OCI-LY1 (cell line): ENCODE measurements around the gene PDIA2.

Source experiments
- H2AFZ ChIP-seq: fragments of 200-600 bp; sonication (generic), shearing (Covaris generic); 2 replicates; pipeline ENCODE4 v1.6.0; 2014; ENCODE audit warnings: antibody characterized with exemption, mild to moderate bottlenecking, low read length
- H3F3A ChIP-seq: fragments of 200-600 bp; sonication (generic), shearing (Covaris generic); 2 replicates; pipeline ENCODE4 v1.6.0; 2014; ENCODE audit warnings: mild to moderate bottlenecking, antibody characterized with exemption, low read length, moderate library complexity; ENCODE audit not compliant: insufficient read depth
- H3K27ac ChIP-seq: fragments of 200-600 bp; sonication (generic); 2 replicates; pipeline ENCODE4 v1.5.1; 2014; ENCODE audit warnings: low read length, mixed run types, mild to moderate bottlenecking, low read depth; ENCODE audit not compliant: poor library complexity, severe bottlenecking
- H3K27me3 ChIP-seq: fragments of 200-600 bp; sonication (generic); 2 replicates; pipeline ENCODE4 v1.6.0; 2014; ENCODE audit warnings: antibody characterized with exemption, mild to moderate bottlenecking, low read length, moderate library complexity; ENCODE audit not compliant: insufficient read depth
- H3K36me3 ChIP-seq: fragments of 200-600 bp; sonication (generic); 2 replicates; pipeline ENCODE4 v1.6.1; 2014; ENCODE audit warnings: mild to moderate bottlenecking, antibody characterized with exemption, low read length, moderate library complexity, mixed read lengths; ENCODE audit not compliant: insufficient read depth
- H3K4me1 ChIP-seq: fragments of 200-600 bp; sonication (generic); 2 replicates; pipeline ENCODE4 v1.5.1; 2014; ENCODE audit warnings: mild to moderate bottlenecking, low read length, moderate library complexity; ENCODE audit not compliant: insufficient read depth, severe bottlenecking
- H3K4me2 ChIP-seq: fragments of 200-600 bp; sonication (generic), shearing (Covaris generic); 2 replicates; pipeline ENCODE4 v1.6.1; 2014; ENCODE audit warnings: low read length
- H3K4me3 ChIP-seq: fragments of 200-600 bp; sonication (generic); 2 replicates; pipeline ENCODE4 v1.5.1; 2014; ENCODE audit warnings: low read length, low read depth, mild to moderate bottlenecking, mixed read lengths; ENCODE audit not compliant: poor library complexity, severe bottlenecking
- H3K79me2 ChIP-seq: fragments of 200-600 bp; shearing (Covaris generic); 2 replicates; pipeline ENCODE4 v1.6.1; 2016; ENCODE audit warnings: mixed run types, low read length, mixed read lengths; ENCODE audit not compliant: insufficient read depth
- H3K9ac ChIP-seq: fragments of 200-600 bp; sonication (generic), shearing (Covaris generic); 2 replicates; pipeline ENCODE4 v1.6.1; 2014; ENCODE audit warnings: mild to moderate bottlenecking, low read length, mixed read lengths
- H3K9me2 ChIP-seq: fragments of 200-600 bp; sonication (generic), shearing (Covaris generic); 2 replicates; pipeline ENCODE4 v1.6.1; 2014; ENCODE audit warnings: low read depth, mild to moderate bottlenecking, low read length, mixed read lengths
- H3K9me3 ChIP-seq: fragments of 200-600 bp; shearing (Covaris generic); 2 replicates; pipeline ENCODE4 v1.6.1; 2014; ENCODE audit warnings: low read length, mixed read lengths
- H4K20me1 ChIP-seq: fragments of 200-600 bp; sonication (generic), shearing (Covaris generic); 2 replicates; pipeline ENCODE4 v1.6.0; 2016; ENCODE audit warnings: mild to moderate bottlenecking, low read length; ENCODE audit not compliant: insufficient read depth
- EZH2 ChIP-seq: fragments of 200-600 bp; sonication (generic), shearing (Covaris generic); IDR thresholded peaks from 2 replicates; pipeline ENCODE4 v1.8.0; 2017; ENCODE audit warnings: borderline replicate concordance, mixed run types, mild to moderate bottlenecking, antibody characterized with exemption, low read length, moderate library complexity, mixed read lengths
- TF ChIP-seq, protein P1 (sequence below): fragments of 200-600 bp; sonication (generic), shearing (Covaris generic); IDR thresholded peaks from 2 replicates; pipeline ENCODE4 v1.5.1; 2017; ENCODE audit warnings: mild to moderate bottlenecking, antibody characterized with exemption, low read length, moderate library complexity, mixed read lengths

PDIA2 gene

DNA sequence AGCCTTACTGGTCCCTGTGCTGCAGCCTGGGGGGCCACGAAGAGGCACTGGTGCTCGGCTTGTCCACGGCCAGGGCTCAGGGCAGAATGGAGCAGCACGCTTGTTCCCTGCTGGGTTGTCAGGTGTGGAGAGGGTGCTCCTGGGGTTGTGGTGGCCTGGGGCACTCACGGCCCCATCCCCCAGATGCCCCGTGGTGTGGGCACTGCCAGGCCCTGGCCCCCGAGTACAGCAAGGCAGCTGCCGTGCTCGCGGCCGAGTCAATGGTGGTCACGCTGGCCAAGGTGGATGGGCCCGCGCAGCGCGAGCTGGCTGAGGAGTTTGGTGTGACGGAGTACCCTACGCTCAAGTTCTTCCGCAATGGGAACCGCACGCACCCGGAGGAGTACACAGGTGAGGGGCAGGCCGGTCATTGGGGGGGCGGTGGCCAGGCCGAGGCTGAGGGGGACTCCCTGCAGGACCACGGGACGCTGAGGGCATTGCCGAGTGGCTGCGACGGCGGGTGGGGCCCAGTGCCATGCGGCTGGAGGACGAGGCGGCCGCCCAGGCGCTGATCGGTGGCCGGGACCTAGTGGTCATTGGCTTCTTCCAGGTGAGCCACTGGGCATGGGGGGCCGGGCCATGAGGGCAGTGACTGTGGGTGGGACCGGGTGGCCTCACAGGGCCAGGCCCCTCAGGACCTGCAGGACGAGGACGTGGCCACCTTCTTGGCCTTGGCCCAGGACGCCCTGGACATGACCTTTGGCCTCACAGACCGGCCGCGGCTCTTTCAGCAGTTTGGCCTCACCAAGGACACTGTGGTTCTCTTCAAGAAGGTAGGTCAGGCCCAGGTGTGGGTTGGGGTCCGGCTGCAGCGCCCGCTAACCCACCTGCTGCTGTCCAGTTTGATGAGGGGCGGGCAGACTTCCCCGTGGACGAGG lies 1.5 kb downstream of the PDIA2 start:
- H3K36me3 ChIP-seq = peaks cover 4% of the 10 kb centered on the region; the same call in 1 of the 2 replicates
- no peaks in the 10 kb centered on the region for H3K27me3 ChIP-seq
- no peak overlapping the region for H3K4me2 ChIP-seq
- H3F3A ChIP-seq = no peaks in the 10 kb centered on the region
- H3K79me2 ChIP-seq = no peaks in the 10 kb centered on the region
- no peaks in the 10 kb centered on the region for H3K9me3 ChIP-seq
- no peak overlapping the region for H3K27ac ChIP-seq
- no peak overlapping the region for H3K4me3 ChIP-seq
- no peak overlapping the region for H2AFZ ChIP-seq
- H4K20me1 ChIP-seq = no peaks in the 10 kb centered on the region
- no peak for TF ChIP-seq EZH2
- H3K4me1 ChIP-seq = peaks cover 8% of the 10 kb centered on the region
- no peak overlapping the region for H3K9ac ChIP-seq
- H3K9me2 ChIP-seq = no peaks in the 10 kb centered on the region

DNA sequence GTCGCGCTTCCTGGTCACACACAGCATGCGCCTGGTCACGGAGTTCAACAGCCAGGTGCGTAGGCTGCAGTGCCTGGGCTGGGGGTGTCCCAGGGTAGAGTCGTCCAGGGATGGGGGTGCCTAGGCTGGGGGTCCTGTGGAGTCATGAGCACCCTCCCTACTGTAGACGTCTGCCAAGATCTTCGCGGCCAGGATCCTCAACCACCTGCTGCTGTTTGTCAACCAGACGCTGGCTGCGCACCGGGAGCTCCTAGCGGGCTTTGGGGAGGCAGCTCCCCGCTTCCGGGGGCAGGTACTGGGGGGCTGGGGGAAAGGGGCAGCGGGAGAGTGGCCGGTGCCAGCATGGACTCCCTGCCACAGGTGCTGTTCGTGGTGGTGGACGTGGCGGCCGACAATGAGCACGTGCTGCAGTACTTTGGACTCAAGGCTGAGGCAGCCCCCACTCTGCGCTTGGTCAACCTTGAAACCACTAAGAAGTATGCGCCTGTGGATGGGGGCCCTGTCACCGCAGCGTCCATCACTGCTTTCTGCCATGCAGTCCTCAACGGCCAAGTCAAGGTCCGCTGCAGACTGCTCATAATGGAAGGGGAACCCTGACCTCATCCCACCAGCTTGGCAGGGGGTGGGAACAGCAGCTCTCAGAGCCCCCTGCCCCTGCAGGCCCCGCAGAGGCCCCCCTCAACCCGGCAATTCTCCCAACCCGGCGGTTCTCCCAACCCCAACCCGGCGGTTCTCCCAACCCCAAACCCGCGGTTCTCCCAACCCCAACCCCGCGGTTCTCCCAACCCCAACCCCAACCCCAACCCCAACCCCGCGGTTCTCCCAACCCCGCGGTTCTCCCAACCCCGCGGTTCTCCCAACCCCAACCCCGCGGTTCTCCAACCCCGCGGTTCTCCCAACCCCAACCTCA lies 2.4 kb downstream of the PDIA2 start:
- Histone ChIP-seq H3K4me2 (no peak overlapping the region), H3K9me2 (no peaks in the 10 kb centered on the region), H3F3A (no peaks in the 10 kb centered on the region), H4K20me1 (no peaks in the 10 kb centered on the region), H3K79me2 (no peaks in the 10 kb centered on the region), H3K9ac (no peak overlapping the region), H3K4me1 (peaks cover 8% of the 10 kb centered on the region), H3K4me3 (no peak overlapping the region), H2AFZ (no peak overlapping the region), H3K36me3 (peaks cover 4% of the 10 kb centered on the region; the same call in 1 of the 2 replicates), H3K27me3 (no peaks in the 10 kb centered on the region), H3K27ac (no peak overlapping the region), H3K9me3 (no peaks in the 10 kb centered on the region)
- TF ChIP-seq EZH2 = no peak
- TF ChIP-seq, protein P1, sequence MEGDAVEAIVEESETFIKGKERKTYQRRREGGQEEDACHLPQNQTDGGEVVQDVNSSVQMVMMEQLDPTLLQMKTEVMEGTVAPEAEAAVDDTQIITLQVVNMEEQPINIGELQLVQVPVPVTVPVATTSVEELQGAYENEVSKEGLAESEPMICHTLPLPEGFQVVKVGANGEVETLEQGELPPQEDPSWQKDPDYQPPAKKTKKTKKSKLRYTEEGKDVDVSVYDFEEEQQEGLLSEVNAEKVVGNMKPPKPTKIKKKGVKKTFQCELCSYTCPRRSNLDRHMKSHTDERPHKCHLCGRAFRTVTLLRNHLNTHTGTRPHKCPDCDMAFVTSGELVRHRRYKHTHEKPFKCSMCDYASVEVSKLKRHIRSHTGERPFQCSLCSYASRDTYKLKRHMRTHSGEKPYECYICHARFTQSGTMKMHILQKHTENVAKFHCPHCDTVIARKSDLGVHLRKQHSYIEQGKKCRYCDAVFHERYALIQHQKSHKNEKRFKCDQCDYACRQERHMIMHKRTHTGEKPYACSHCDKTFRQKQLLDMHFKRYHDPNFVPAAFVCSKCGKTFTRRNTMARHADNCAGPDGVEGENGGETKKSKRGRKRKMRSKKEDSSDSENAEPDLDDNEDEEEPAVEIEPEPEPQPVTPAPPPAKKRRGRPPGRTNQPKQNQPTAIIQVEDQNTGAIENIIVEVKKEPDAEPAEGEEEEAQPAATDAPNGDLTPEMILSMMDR = no peak

DNA sequence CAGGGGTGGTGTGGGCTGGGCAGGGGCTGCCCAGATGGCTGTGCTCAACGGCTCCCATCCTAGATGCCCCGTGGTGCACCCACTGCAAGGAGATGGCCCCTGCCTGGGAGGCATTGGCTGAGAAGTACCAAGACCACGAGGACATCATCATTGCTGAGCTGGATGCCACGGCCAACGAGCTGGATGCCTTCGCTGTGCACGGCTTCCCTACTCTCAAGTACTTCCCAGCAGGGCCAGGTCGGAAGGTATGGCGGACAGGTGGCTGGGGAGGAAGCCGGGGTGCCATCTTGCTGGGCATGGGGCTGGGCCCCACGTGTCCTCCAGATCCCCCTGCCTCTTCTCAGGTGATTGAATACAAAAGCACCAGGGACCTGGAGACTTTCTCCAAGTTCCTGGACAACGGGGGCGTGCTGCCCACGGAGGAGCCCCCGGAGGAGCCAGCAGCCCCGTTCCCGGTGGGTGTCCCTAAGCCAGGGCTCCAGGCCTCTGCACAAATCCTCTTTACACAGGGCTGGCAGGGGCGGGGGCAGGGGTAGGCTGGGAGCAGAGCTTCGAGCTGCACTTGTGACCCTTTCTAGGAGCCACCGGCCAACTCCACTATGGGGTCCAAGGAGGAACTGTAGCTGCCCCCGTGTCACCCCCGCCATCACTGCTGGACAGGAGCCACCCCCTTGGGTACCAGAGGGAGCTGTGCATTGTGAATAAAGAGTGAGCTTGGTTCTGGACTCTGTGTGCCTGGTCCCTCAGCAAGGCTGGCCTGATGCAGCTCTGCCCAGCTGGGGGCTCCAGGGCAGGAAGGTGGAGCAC lies 3.7 kb downstream of the PDIA2 start:
- TF ChIP-seq, protein P1 = no peak
- no peak for TF ChIP-seq EZH2
- no peaks in the 10 kb centered on the region for H3K27me3 ChIP-seq

More for the DNA sequence above, 3.7 kb downstream of the PDIA2 start:
- Histone ChIP-seq H3K9me3 (no peaks in the 10 kb centered on the region), H3K4me2 (no peak overlapping the region), H4K20me1 (no peaks in the 10 kb centered on the region), H3K36me3 (peaks cover 4% of the 10 kb centered on the region; the same call in 1 of the 2 replicates), H2AFZ (no peak overlapping the region), H3K9me2 (no peaks in the 10 kb centered on the region), H3K4me1 (peaks cover 8% of the 10 kb centered on the region), H3K9ac (no peak overlapping the region), H3K4me3 (no peak overlapping the region), H3K79me2 (no peaks in the 10 kb centered on the region), H3F3A (no peaks in the 10 kb centered on the region), H3K27ac (no peak overlapping the region)
